ENCODE results near the gene MEMO1.

DNA sequence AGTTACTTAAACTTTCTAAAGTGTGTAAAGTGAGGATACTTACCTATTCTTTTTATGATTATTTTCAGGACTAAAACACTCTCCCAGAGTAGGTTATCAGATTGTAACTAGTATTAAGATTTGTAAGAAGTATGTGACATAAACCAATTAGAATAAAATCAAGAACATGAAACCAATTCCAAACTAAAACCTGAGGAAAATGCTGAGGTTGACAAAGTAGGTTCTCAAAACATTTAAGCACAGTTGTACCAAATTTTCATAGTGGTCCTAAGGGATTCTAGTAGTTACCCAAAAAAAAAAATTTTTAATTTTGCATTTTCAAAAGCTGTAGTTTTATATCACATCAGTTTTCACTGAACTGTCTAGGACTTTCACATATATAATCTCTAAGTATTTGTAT, 157.3 kb downstream of the MEMO1 start:
- TF ChIP-seq, protein P1, sequence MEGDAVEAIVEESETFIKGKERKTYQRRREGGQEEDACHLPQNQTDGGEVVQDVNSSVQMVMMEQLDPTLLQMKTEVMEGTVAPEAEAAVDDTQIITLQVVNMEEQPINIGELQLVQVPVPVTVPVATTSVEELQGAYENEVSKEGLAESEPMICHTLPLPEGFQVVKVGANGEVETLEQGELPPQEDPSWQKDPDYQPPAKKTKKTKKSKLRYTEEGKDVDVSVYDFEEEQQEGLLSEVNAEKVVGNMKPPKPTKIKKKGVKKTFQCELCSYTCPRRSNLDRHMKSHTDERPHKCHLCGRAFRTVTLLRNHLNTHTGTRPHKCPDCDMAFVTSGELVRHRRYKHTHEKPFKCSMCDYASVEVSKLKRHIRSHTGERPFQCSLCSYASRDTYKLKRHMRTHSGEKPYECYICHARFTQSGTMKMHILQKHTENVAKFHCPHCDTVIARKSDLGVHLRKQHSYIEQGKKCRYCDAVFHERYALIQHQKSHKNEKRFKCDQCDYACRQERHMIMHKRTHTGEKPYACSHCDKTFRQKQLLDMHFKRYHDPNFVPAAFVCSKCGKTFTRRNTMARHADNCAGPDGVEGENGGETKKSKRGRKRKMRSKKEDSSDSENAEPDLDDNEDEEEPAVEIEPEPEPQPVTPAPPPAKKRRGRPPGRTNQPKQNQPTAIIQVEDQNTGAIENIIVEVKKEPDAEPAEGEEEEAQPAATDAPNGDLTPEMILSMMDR (IDR thresholded peaks at IDR 0.05): no peak
- TF ChIP-seq EZH2 (IDR thresholded peaks at IDR 0.05; ENCODE audit: borderline replicate concordance, insufficient read depth, low read depth, low read length, poor library complexity, severe bottlenecking): no peak
